HG03460 (cell line): ENCODE measurements around the gene HSPG2.
"Not testable (repeated sequence)": the region's sequence is repeated elsewhere in the genome, so short reads cannot be mapped to it uniquely, and the experiment has no call there.

Experiments used
- ATAC-seq: cut with Tn5 transposase; IDR thresholded peaks from one replicate; pipeline ENCODE4 v1.9.1; 2021; ENCODE audit not compliant: unreplicated experiment

The HSPG2 gene

DNA sequence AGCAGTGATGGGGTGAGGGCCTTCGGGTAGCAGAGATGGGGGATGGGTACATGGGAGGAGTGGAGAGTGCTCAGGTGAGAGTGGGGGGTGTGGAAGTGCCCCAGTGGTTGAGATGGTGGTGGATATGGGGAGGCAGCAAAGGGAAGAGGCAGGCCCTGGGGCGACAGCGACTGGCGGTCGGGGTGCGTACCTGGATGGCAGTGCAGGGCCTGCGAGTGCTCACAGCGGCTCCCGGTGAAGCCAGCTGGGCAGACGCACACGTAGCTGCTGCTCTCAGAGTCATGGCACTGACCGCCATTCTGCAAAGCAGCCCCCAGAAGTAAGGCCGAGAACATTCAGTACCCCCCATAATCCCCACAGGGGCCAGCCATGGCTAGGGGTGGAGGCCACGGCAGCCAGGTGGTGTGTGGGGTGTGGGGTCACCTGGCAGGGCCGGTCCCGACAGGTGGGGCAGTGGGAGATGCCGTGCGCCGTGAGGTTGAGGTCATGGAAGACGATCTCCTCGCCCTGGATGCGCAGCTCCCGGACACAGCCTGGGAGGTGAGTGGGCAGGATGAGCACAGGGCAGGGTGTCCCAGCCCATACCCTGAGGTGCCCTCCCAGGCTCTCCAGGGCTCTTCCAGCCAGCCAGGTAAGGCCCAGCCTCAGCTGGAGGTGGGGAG lies 106.2 kb downstream of the HSPG2 start:
- no peak for ATAC-seq

DNA sequence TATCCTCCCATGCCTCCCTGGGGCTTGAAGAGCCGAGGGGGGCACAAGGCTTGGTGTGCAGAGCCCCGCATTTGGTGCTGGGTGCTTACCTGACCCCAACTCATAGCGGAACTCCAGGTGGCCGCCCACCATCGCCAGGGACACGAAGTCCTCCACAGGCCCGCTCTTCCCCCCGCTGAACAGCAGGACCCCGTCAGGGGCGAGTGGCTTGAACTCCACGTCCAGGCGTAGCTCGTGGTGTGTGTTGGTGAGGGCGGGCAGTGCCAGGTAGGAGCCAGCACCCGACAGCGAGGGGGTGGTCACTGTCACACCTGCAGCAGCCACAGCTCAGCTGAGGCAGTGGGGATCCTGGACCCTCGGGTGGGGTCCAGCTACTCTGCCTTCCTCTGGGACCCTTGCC lies 107.8 kb downstream of the HSPG2 start:
- ATAC-seq: no peak

- no peak for ATAC-seq
These were observed 108.5 kb downstream of the HSPG2 start for GRCh38 chr1:21828506-21829210.

DNA sequence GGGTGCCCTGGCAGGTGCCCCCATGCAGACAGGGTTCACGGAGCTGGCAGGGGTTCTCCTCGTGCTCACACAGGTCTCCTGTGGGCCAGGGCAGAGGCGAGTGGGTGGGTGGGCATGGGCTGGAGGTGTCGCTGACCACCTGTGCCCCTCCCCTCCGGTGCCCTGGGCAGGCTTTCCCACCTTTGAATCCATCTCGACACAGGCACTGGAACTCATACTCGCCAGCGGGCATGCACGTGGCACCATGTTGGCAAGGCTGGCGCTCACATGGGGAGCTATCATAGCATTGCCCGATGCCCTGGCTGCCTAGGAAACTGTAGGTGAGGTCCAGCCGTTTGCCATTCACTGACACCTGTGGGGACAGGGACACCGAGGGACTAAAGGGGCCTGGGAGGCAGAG lies 109.0 kb downstream of the HSPG2 start:
- ATAC-seq: no peak

- no peak for ATAC-seq
These were observed 109.9 kb downstream of the HSPG2 start for GRCh38 chr1:21827141-21827679.

- not testable (repeated sequence) for ATAC-seq
These were observed 110.4 kb downstream of the HSPG2 start for GRCh38 chr1:21826694-21827093.

GRCh38 chr1:21825393-21825792 lies 111.7 kb downstream of the HSPG2 start:
- no peak for ATAC-seq

DNA sequence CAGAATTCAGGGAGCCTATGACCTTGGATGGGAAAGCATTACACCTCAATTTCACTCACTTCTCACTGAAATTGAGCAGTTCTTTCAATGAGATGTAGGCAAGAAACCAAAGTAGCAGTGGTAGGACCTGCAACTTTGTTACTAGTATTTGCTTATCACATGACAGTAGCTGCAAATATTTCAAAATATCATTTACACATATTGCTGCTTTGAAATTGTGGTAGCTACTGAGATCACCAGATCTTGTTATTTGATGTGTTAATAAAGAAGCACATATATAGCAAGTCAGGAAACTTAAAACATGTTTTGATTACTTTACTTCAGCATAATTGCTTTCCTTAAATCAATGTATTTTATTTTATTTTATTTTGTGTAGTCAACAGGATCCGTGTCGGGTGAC lies 112.2 kb downstream of the HSPG2 start:
- ATAC-seq: no peak

DNA sequence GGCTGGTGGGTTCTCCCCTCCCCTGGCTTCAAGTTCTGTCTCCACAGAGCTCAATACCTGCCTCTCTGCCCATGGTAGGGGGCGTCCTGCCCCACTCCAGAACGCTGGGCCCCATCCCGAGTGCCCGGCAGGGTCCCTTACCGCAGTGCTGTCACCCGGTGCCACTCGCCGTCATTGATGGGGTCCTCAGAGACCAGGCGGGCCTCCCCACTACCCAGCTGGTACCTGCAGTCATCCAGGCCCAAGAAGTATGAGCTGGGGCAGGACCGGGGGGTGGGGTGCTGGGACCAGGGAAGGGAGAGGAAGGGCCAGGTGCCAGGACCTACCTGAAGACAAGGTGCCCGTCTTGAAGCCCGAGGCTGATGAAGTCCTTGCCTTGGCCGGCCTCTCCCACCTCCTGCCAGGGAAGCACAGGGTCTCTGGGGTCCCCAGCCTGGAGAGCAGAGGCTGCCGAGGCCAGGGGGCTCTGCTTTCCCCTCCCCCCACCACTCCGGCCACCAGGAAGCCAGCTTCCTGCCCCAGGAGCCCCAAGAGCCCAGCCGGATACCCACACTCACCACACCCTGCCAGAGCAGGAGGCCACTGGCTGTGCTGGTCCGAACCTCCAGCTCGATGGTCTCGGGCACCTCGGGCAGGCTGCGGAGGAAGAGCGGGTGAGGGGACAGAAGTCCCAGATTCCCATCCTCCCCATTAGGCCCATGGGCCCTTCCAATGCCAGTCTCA lies 113.0 kb downstream of the HSPG2 start:
- no peak for ATAC-seq

GRCh38 chr1:21823206-21823979 lies 113.7 kb downstream of the HSPG2 start:
- no peak for ATAC-seq

DNA sequence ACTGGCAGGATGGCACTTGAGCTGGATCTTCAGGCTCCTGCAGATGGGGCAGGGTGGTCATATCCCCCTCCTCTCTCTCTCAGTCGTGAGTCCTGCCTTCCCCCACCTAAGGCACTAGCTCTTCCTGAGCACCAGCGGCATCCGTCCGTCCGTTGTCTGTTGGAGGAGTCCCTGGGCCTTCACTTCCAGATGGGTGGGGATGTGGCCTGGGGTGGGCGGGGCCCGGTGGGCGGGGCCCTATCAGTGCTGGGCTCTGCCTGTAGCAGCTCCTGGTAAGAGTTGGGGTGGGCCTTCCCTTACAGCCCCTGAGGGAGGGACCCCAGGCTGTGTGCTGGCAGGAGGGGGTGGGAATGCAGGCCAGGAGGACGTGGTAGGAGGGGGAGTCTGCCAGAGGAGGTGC lies 114.8 kb downstream of the HSPG2 start:
- no peak for ATAC-seq

GRCh38 chr1:21821385-21822019 lies 115.6 kb downstream of the HSPG2 start:
- no peak for ATAC-seq

GRCh38 chr1:21820597-21821232 lies 116.4 kb downstream of the HSPG2 start:
- no peak for ATAC-seq

DNA sequence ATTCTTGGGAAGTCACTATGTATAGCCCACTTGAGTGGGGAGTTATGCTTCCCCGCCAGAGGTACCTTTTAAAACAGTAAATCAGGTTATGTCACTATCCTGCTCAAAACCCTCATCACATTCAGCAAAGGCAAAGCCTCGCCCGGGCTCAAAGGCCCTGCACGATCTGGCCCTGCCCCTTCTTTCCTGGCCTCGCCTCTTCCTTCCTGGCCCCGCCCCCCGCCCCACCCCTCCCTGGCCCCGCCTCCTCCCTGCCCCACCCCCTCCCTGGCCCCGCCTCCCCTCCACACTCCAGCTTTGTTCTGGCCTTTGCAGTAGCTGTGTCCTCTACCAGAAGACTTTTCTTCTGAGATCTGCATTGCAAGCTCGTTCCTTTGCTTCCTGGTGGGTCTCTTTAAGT lies 118.5 kb downstream of the HSPG2 start:
- no peak for ATAC-seq

DNA sequence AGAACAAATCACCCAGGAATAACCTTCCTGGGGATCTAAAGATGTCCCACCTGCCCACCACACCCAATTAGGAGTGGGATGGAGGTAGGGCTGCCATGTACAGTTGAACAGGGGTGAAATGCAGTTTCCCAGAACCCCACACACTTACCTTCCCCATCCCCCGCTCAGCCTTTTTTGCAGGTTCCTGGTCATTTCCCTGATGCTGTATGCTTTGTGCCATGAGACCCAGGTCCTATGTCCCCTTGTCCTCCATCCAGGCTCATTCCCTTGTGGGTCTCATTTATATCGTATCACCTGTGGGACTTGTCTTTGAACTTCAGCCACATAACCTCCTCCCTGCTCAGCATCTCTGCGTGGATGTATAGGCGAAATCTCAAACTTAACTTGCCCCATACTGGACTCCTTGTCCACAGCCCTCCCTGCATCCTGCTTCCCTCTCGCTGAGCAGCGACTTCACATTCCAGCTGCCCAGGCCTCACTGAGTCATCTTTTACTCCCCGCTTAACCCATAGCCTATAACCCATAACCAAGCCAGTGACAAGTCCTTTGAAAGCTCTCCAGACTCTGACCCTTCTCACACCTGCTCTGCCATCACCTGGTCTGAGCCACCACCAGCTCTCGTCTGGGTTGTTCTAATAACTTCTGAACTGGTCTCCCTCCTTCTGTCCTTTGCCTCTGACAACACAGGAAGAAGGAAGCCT lies 120.4 kb downstream of the HSPG2 start:
- no peak for ATAC-seq

DNA sequence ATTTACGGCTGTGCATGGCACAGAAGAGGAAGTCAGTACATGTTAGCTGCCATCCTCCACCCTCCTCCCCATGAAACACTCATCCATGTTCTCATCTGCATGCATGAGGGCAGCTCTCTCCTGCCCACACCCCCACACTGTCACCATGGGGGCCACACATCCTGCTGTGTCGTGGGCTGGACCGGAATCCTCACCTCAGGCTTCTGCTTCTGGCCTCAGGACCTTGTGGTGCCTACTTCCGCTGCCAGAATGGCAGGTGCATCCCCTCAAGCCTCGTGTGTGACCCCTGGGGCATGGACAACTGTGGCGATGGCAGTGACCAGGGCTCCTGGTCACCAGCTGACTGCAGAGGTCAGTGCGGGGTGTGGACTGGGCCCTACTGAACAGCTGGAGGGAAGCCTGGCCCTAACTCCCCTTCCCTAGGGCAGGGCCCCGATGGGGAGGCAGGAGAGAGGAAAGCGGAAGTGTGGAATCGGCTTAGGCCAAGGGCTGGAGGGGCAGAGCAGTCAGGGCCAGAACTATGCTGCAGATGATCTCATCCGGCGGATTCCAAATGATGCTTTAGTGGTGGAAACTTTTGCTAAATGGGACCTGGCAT lies 121.3 kb downstream of the HSPG2 start:
- no peak for ATAC-seq

- no peak for ATAC-seq
These were observed 122.0 kb downstream of the HSPG2 start for GRCh38 chr1:21814981-21815582.

DNA sequence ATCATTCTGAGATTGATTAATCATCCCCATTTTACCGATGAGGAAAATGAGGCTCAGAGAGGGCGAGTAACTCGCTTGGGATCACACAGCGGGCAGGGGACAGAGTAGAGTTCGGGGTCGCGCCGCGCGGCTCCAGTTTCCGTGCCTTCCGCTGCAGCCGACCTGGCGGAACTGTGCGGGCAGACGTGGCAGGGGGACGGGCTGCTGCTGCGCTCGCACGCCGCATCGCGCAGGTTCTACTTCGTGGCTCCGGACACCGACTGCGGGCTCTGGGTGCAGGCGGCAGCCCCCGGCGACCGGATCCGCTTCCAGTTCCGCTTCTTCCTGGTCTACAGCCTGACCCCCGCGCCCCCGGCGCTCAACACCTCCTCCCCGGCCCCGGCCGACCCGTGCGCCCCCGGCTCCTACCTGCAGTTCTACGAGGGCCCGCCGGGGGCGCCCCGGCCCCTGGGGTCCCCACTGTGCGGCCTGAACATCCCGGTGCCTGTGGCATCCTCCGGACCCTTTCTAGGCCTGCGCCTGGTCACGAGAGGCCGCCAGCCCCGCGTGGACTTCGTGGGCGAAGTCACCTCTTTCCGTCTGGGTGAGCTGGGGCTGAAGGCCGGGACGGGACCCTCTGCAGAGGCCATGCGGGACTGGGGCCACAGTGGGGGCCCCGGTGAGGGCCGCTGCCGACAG lies 122.7 kb downstream of the HSPG2 start:
- ATAC-seq: no peak
